Fibroblast of pulmonary artery (primary cell): ENCODE measurements around the gene TANGO2.
A peak's percentile ranks its signal among the peaks of the same experiment; 100 is the strongest.

ENCODE experiments used
- DNase-seq: peaks from one replicate; pipeline ENCODE4 v3.0.0-alpha.2; 2010; ENCODE audit warnings: low read depth
- H3K4me3 ChIP-seq: replicated peaks from 2 replicates; pipeline ENCODE4 v1.5.1; 2011; ENCODE audit warnings: low read depth, mild to moderate bottlenecking, control low read depth, low read length, moderate library complexity
- CTCF ChIP-seq: IDR thresholded peaks from 2 replicates; pipeline ENCODE4 v1.5.1; 2011; ENCODE audit warnings: mild to moderate bottlenecking, control low read depth, low read length, inconsistent platforms; ENCODE audit errors: missing control alignments

Gene TANGO2

GRCh38 chr22:20079745-20080444 is 59.0 kb downstream of the TANGO2 start, which contains the start of gene DGCR8:
TSS of gene DGCR8 (plus strand) at chr22:20080241. CDS start at chr22:20085964, 5,723 bp downstream.
- TF ChIP-seq CTCF = no peak
- DNase-seq = peak; percentile 94
- H3K4me3 ChIP-seq = peak within 1 kb of the TSS; percentile 89

GRCh38 chr22:20080445-20080775 is 59.5 kb downstream of the TANGO2 start:
- no peak for TF ChIP-seq CTCF
- peak overlapping the region; percentile 89 for H3K4me3 ChIP-seq
- DNase-seq = peak; percentile 20

GRCh38 chr22:20080776-20081654 is 60.1 kb downstream of the TANGO2 start:
- TF ChIP-seq CTCF = no peak
- peak overlapping the region; percentile 89 for H3K4me3 ChIP-seq
- DNase-seq = peak; percentile 56

GRCh38 chr22:20083157-20083890 is 62.4 kb downstream of the TANGO2 start:
- no peak for DNase-seq
- TF ChIP-seq CTCF = no peak
- no peak overlapping the region for H3K4me3 ChIP-seq

- DNase-seq = no peak
- no peak for TF ChIP-seq CTCF
Observed at GRCh38 chr22:20083891-20084546, 63.1 kb downstream of the TANGO2 start.

GRCh38 chr22:20084547-20085413 is 63.9 kb downstream of the TANGO2 start:
- H3K4me3 ChIP-seq = no peak overlapping the region
- peak; percentile 29 for TF ChIP-seq CTCF
- DNase-seq = peak; percentile 6

More at GRCh38 chr22:20083891-20084546, 63.1 kb downstream of the TANGO2 start:
- H3K4me3 ChIP-seq = no peak overlapping the region
